SH-SY5Y (cell line): ENCODE data around the gene HPD.

ENCODE experiments used
- GATA2 ChIP-seq: IDR thresholded peaks from 2 replicates; pipeline ENCODE4 v1.6.1; 2011; ENCODE audit warnings: mild to moderate bottlenecking, low read depth, low read length
- GATA3 ChIP-seq: IDR thresholded peaks from 2 replicates; pipeline ENCODE4 v1.6.1; 2011; ENCODE audit warnings: low read depth, mild to moderate bottlenecking, low read length, moderate library complexity

- no peak for TF ChIP-seq GATA3
- no peak for TF ChIP-seq GATA2
These were observed 34.9 kb downstream of the HPD start for GRCh38 chr12:121823727-121824115.
